GM23248 (cell line): ENCODE results near the gene GALNT5. TPM values are rescaled to one million over a fixed set of nuclear protein-coding genes. Genes with fewer than 3 reads are reported as not detected.

Experiments
- DNase-seq: peaks from one replicate; pipeline ENCODE4 v3.0.0-alpha.2; 2015
- H2AFZ ChIP-seq: fragments of 200-600 bp; sonication (generic); 2 replicates; pipeline ENCODE4 v1.6.1; 2016; ENCODE audit warnings: antibody characterized with exemption
- H3F3A ChIP-seq: fragments of 200-600 bp; sonication (generic); 2 replicates; pipeline ENCODE4 v1.6.1; 2016; ENCODE audit warnings: mild to moderate bottlenecking, antibody characterized with exemption, mixed run types; ENCODE audit not compliant: insufficient read depth
- H3K27ac ChIP-seq: fragments of 200-600 bp; sonication (generic); 2 replicates; pipeline ENCODE4 v1.5.1; 2016; ENCODE audit warnings: mild to moderate bottlenecking
- H3K27me3 ChIP-seq: fragments of 200-600 bp; sonication (generic); replicated peaks from 2 replicates; pipeline ENCODE4 v1.6.1; 2016; ENCODE audit warnings: mild to moderate bottlenecking; ENCODE audit not compliant: insufficient read depth
- H3K36me3 ChIP-seq: fragments of 200-600 bp; sonication (generic); 2 replicates; pipeline ENCODE4 v1.6.1; 2016; ENCODE audit warnings: low read depth, mild to moderate bottlenecking
- H3K4me1 ChIP-seq: fragments of 200-600 bp; sonication (generic); 2 replicates; pipeline ENCODE4 v1.6.1; 2016; ENCODE audit warnings: mild to moderate bottlenecking; ENCODE audit not compliant: insufficient read depth
- H3K4me2 ChIP-seq: fragments of 200-600 bp; sonication (generic); one replicate; pipeline ENCODE4 v1.6.1; 2016; ENCODE audit warnings: mild to moderate bottlenecking; ENCODE audit not compliant: unreplicated experiment
- H3K4me3 ChIP-seq: fragments of 200-600 bp; sonication (generic); 2 replicates; pipeline ENCODE4 v1.5.1; 2016; ENCODE audit warnings: mild to moderate bottlenecking
- H3K79me2 ChIP-seq: fragments of 200-600 bp; sonication (generic); 2 replicates; pipeline ENCODE4 v1.6.1; 2016; ENCODE audit warnings: mild to moderate bottlenecking; ENCODE audit not compliant: insufficient read depth
- H3K9ac ChIP-seq: fragments of 200-600 bp; sonication (generic); 2 replicates; pipeline ENCODE4 v1.6.1; 2016; ENCODE audit warnings: mild to moderate bottlenecking
- H3K9me2 ChIP-seq: fragments of 200-600 bp; sonication (generic); 2 replicates; pipeline ENCODE4 v1.6.1; 2016; ENCODE audit warnings: mixed run types, mild to moderate bottlenecking, moderate library complexity; ENCODE audit not compliant: insufficient read depth
- H3K9me3 ChIP-seq: fragments of 200-600 bp; sonication (generic); one replicate; pipeline ENCODE4 v1.6.1; 2017; ENCODE audit warnings: low read depth
- H4K20me1 ChIP-seq: fragments of 200-600 bp; sonication (generic); 2 replicates; pipeline ENCODE4 v1.6.0; 2016; ENCODE audit not compliant: insufficient read depth
- EZH2 ChIP-seq: fragments of 200-600 bp; sonication (generic); IDR thresholded peaks from 2 replicates; pipeline ENCODE4 v1.6.1; 2018; ENCODE audit warnings: antibody characterized with exemption, mild to moderate bottlenecking; ENCODE audit not compliant: insufficient read depth, poor library complexity, severe bottlenecking
- EZH2phosphoT487 ChIP-seq: fragments of 200-600 bp; sonication (generic); IDR thresholded peaks from 2 replicates; pipeline ENCODE4 v1.6.1; 2018; ENCODE audit warnings: antibody characterized with exemption, moderate library complexity, mild to moderate bottlenecking, low read depth; ENCODE audit not compliant: insufficient read depth
- WGBS, 2 experiments: methylation state at CpG; one replicate each; pipeline ENCODE4 v1.1.6; 2015 to 2017; ENCODE audit warnings: low lambda C conversion rate in 2 of 2, low coverage in 1 of 2; ENCODE audit errors: missing lambda C conversion rate in 2 of 2; 5-methylcytosine and 5-hydroxymethylcytosine counted together
- in situ Hi-C: fragments of 300-500 bp; cut with MboI; formaldehyde crosslinking; loops from 2 replicates; pipeline ENCODE4 v1.15.0; 2020
- polyA plus RNA-seq: library from polyadenylated mRNA; unstranded; fragments of >200 nt; fragmentation: Nextera tagmentation; extraction: Ambion mirVana; gene quantifications from 2 replicates; pipeline ENCODE4 v1.2.1, GENCODE V29; 2016
- total RNA-seq: library from RNA; depleted of rRNA; stranded (reverse); fragments of >200 nt; shearing (Covaris generic); gene quantifications from 2 replicates; pipeline ENCODE4 v1.2.3, GENCODE V29; 2014

GALNT5 gene
- total and polyA plus RNA-seq, 2 experiments from 2014 or later: 83.5 to 114 TPM

DNA sequence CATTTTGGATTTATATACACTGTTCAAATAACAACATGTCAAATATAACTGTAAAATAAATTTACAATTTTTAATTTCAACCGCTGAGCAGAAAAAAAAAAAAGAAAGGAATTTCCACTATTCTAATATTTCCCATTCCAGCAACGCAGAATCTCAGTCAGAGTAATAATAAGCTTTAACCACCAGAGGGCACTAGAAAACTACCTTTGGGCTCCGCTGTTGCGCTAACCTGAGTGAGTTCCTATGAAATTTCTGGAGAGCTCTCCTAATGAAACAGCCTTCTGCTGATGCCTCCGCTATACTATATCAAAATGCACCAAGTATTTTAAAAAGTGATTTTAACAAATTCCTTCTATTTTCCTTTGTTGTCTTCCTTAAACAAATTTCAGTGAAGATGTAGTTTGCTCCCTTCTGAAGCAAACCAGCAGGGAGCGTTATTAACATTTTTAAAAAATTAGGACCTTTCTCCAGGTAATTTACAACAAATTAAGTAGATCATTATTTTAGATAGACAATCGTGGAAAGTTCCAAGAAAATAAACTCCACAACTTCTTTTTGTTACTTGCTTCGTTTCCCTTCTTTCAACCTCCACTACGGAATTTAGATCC is 45.1 kb downstream of the GALNT5 start:
- H3K4me2 ChIP-seq: no peak overlapping the region
- no peaks in the 10 kb centered on the region for H3K79me2 ChIP-seq
- no peaks in the 10 kb centered on the region for H4K20me1 ChIP-seq
- peaks cover 15% of the 10 kb centered on the region; the same call in 1 of the 2 replicates for H3K36me3 ChIP-seq
- H3F3A ChIP-seq: peaks cover 55% of the 10 kb centered on the region
- DNase-seq: peak; percentile 81
- WGBS, 2 experiments: 38 to 41% methylated on average over 9 of the region's 9 CpGs
- H3K9me3 ChIP-seq: no peaks in the 10 kb centered on the region
- H2AFZ ChIP-seq: no peak overlapping the region
- H3K9ac ChIP-seq: no peak overlapping the region
- TF ChIP-seq EZH2: no peak
- no peak for TF ChIP-seq EZH2phosphoT487
- H3K4me3 ChIP-seq: no peak overlapping the region
- no peak overlapping the region for H3K27ac ChIP-seq
- in situ Hi-C loops: no loop called here
- peaks cover 33% of the 10 kb centered on the region for H3K4me1 ChIP-seq
- no peaks in the 10 kb centered on the region for H3K9me2 ChIP-seq
- H3K27me3 ChIP-seq: no peaks in the 10 kb centered on the region

- 48 to 53% methylated on average over 2 of the region's 2 CpGs for WGBS, 2 experiments
- H3F3A ChIP-seq: peaks cover 55% of the 10 kb centered on the region
- in situ Hi-C loops: no loop called here
Observed at GRCh38 chr2:157303612-157304011, 46.1 kb downstream of the GALNT5 start.

DNA sequence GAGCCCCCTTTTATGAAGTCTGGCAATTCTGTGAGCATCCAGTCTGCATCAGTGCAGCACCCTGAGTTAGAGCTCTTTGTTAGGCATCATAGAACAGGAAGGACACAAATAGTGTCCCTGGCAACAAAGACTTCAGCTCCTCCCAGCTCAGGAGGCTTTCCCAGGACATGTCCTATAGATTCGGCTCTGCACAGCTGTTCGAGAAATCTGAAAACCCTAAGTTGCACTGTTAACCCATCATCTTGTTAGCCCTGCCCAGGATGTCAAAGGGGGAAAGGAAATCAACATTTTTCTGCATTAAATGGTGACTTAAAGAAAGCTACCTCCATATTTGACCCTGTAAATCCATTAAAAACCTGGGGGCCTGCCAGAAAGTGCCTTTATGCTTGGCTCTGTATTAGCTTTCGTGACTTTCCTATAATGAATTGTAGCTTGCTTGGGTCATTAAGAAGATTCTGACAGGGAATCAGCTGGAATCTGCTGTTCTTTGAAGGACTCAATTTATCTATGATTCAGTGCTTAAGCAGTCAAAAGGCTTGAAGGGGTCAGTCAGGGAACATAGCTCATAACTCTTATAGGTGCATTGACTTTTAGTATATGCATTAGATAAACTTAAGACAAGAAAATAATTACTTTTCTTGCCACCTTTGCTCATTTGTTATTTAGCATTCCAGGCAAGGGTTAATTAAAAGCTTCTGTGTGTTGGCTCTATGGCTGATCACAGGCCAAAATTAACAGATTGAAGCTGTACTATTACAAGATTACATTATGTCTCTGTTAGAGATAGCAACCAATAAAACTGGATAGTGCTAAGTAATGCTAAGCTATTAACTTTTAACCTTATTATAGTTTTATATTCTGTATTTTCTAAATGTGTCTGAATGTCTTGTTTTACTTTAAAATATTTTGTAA is 47.6 kb downstream of the GALNT5 start:
- Histone ChIP-seq H3F3A (peaks cover 49% of the 10 kb centered on the region), H3K4me1 (peaks cover 33% of the 10 kb centered on the region), H3K27ac (peak overlapping the region; percentile 65), H3K4me3 (peak overlapping the region; percentile 13; the same call in 1 of the 2 replicates), H2AFZ (no peak overlapping the region), H3K9ac (peak overlapping the region; percentile 30), H4K20me1 (no peaks in the 10 kb centered on the region), H3K36me3 (peaks cover 20% of the 10 kb centered on the region; the same call in 1 of the 2 replicates), H3K9me3 (no peaks in the 10 kb centered on the region), H3K79me2 (no peaks in the 10 kb centered on the region), H3K4me2 (peak overlapping the region; percentile 62), H3K27me3 (no peaks in the 10 kb centered on the region), H3K9me2 (no peaks in the 10 kb centered on the region)
- 2 to 9% methylated on average over 3 of the region's 3 CpGs for WGBS, 2 experiments
- DNase-seq: peak; percentile 70
- in situ Hi-C loops: no loop called here
- TF ChIP-seq EZH2: no peak
- 0 out of 2 replicates have a peak, but pooled peaks have one; percentile 26 for TF ChIP-seq EZH2phosphoT487

More at GRCh38 chr2:157303612-157304011, 46.1 kb downstream of the GALNT5 start:
- no peak overlapping the region for H3K4me2 ChIP-seq
- H3K9ac ChIP-seq: no peak overlapping the region
- H3K27ac ChIP-seq: no peak overlapping the region
- no peak for DNase-seq
- H3K9me2 ChIP-seq: no peaks in the 10 kb centered on the region
- H2AFZ ChIP-seq: no peak overlapping the region
- peaks cover 15% of the 10 kb centered on the region; the same call in 1 of the 2 replicates for H3K36me3 ChIP-seq
- H3K4me1 ChIP-seq: peaks cover 33% of the 10 kb centered on the region
- no peaks in the 10 kb centered on the region for H4K20me1 ChIP-seq
- TF ChIP-seq EZH2 (no peak), EZH2phosphoT487 (no peak)
- no peaks in the 10 kb centered on the region for H3K9me3 ChIP-seq
- H3K79me2 ChIP-seq: no peaks in the 10 kb centered on the region
- no peak overlapping the region for H3K4me3 ChIP-seq
- H3K27me3 ChIP-seq: no peaks in the 10 kb centered on the region

DNA sequence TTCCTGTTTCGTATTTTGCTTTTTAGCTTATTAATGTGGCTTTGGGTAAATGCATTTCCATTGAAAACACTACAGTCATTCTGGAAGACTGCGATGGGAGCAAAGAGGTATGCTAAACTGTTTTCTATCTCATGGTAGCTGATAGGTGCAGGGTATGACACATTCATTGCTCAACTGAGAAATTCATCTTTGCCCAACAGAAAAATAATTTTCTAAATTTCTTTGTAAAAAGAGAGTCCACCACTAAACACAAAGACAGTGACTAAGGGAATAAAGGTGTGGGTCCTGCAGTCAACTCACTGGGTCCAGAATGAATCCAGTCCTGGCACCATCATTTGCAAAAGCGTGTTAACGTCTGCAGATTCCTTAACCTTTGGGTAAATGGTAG is 48.2 kb downstream of the GALNT5 start:
- Histone ChIP-seq H3K27ac (peak overlapping the region; percentile 65; the same call in 1 of the 2 replicates), H3K4me2 (peak overlapping the region; percentile 62), H3K9ac (no peak overlapping the region), H3K79me2 (no peaks in the 10 kb centered on the region), H3K4me3 (no peak overlapping the region), H3K9me3 (no peaks in the 10 kb centered on the region), H3K4me1 (peaks cover 33% of the 10 kb centered on the region), H3K36me3 (peaks cover 27% of the 10 kb centered on the region; the same call in 1 of the 2 replicates), H3K27me3 (no peaks in the 10 kb centered on the region), H3F3A (peaks cover 44% of the 10 kb centered on the region), H3K9me2 (no peaks in the 10 kb centered on the region), H4K20me1 (no peaks in the 10 kb centered on the region), H2AFZ (no peak overlapping the region)
- DNase-seq: peak; percentile 31
- WGBS, 2 experiments: 77 to 87% methylated on average over 4 of the region's 4 CpGs
- in situ Hi-C loops: no loop called here
- TF ChIP-seq EZH2phosphoT487 (no peak), EZH2 (no peak)
